ENCODE results near the gene EVX1. TPM values are rescaled to one million over a fixed set of nuclear protein-coding genes. Genes with fewer than 3 reads are reported as not detected.

The EVX1 gene
- total RNA-seq, 1 donor from 2014 or later: not detected

DNA sequence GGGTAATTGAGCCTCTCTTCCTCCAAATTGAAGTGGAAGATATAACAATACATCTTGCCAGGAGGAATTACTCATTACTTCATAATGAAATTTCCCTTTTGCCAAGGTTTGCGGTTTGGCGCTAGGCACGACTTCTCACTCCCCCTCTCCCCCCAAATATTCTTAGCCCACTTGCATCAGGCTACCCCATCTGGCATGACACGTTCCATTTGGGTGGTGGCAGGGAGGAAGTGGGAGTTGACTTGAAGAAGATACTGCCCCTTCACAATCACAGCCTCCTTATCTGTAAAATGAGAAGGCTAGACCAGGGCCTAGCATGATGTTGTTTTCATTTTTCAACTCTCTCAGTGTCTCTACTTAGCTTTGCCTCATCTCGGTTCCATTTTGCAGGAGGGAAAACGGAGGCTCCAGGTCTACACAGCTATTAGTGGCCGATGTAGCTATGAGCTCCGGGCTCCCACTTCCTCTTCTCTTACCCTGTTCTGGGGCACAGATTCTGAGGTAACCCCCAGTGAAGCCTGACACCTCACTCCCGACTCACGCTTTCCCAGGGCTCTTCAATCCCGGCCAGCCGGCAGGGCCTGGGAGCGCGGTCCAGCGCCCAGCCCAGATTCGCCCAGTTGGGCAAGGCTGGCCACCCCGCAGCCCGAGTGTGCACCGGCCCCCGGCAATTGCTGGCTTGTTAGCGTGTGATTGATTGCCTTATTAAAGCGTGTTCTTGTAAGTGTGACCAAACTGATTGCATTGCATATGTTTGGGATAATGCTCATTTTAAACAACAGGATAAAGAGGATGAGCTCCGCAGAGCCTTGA lies 6.5 kb downstream of the EVX1 start:
- Histone ChIP-seq H3F3A (ENCODE audit: low read depth) (peaks cover 13% of the 10 kb centered on the region), H3K27ac (no peak overlapping the region), H2AFZ (replicated peaks) (no peak overlapping the region), H3K9me3 (ENCODE audit: low read depth) (no peaks in the 10 kb centered on the region), H3K27me3 (peaks cover 100% of the 10 kb centered on the region), H3K4me1 (peaks cover 44% of the 10 kb centered on the region), H3K4me2 (peak overlapping the region; percentile 51), H4K20me1 (ENCODE audit: low read depth) (peaks cover 90% of the 10 kb centered on the region), H3K4me3 (peak overlapping the region; percentile 1), H3K79me2 (ENCODE audit: low read depth) (no peaks in the 10 kb centered on the region), H3K36me3 (no peaks in the 10 kb centered on the region), H3K9ac (no peak overlapping the region)
- no peak overlapping the region for H3K4me3 Mint-ChIP-seq
- TF ChIP-seq EZH2phosphoT487 (IDR thresholded peaks at IDR 0.05) (peak; percentile 71), EZH2 (IDR thresholded peaks at IDR 0.05) (peak; percentile 96)
- TF ChIP-seq, protein P1, sequence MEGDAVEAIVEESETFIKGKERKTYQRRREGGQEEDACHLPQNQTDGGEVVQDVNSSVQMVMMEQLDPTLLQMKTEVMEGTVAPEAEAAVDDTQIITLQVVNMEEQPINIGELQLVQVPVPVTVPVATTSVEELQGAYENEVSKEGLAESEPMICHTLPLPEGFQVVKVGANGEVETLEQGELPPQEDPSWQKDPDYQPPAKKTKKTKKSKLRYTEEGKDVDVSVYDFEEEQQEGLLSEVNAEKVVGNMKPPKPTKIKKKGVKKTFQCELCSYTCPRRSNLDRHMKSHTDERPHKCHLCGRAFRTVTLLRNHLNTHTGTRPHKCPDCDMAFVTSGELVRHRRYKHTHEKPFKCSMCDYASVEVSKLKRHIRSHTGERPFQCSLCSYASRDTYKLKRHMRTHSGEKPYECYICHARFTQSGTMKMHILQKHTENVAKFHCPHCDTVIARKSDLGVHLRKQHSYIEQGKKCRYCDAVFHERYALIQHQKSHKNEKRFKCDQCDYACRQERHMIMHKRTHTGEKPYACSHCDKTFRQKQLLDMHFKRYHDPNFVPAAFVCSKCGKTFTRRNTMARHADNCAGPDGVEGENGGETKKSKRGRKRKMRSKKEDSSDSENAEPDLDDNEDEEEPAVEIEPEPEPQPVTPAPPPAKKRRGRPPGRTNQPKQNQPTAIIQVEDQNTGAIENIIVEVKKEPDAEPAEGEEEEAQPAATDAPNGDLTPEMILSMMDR (IDR thresholded peaks at IDR 0.05): no peak
- peak; percentile 55 for DNase-seq (ENCODE audit: low spot score)
- peaks cover 1% of the 10 kb centered on the region for H3K36me3 Mint-ChIP-seq
- H3K27ac Mint-ChIP-seq: no peak overlapping the region
- peaks cover 24% of the 10 kb centered on the region for H3K4me1 Mint-ChIP-seq
- peaks cover 8% of the 10 kb centered on the region for H3K9me3 Mint-ChIP-seq
- peaks cover 89% of the 10 kb centered on the region for H3K27me3 Mint-ChIP-seq (ENCODE audit: insufficient read depth, low read depth)

DNA sequence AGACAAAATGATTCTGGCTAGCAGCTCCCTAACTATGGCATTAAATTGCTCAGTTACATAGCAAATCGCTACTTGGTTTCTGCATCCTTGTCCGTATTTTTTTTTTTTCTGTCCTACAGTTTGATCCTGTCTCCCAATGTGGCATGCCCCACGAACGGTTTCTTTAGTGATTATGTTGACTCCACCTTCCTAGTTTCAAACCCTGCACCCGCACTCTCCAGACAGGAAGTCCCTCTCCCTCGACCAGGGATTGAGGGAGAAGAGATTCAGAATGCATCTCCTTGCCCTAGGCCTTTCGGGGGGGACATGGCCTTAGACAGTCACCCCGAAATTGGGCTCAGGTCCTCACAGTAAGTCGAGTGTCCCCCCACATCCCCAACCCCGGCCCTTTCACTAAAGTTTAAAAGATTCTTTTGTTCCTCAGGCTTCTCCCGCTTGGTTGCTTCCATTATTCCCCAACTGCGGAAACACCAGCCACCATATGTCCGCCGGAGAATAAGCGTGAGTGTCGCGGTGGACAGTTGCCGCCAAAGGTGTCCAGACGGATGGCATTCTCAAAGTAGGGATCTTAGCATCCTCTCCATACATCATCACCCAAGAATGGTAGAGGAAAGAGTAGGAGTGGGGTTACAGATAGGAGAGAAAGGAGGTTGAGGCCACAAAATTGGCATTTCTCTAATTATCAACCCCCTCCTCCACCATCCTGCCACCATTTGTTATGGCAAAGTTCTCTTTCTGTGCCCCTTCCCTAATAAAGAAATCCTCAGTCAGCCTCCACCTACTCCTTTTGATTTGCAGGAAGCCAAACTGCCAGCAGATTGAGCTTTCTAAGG lies 7.3 kb downstream of the EVX1 start:
- Histone ChIP-seq H3K4me1 (peaks cover 44% of the 10 kb centered on the region), H3F3A (ENCODE audit: low read depth) (peaks cover 13% of the 10 kb centered on the region), H3K27ac (no peak overlapping the region), H3K36me3 (no peaks in the 10 kb centered on the region), H3K9ac (no peak overlapping the region), H2AFZ (replicated peaks) (no peak overlapping the region), H3K79me2 (ENCODE audit: low read depth) (no peaks in the 10 kb centered on the region), H3K4me2 (peak overlapping the region; percentile 51), H3K4me3 (peak overlapping the region; percentile 1), H4K20me1 (ENCODE audit: low read depth) (peaks cover 82% of the 10 kb centered on the region), H3K9me3 (ENCODE audit: low read depth) (no peaks in the 10 kb centered on the region), H3K27me3 (peaks cover 100% of the 10 kb centered on the region)
- Mint-ChIP-seq H3K4me1 (peaks cover 22% of the 10 kb centered on the region), H3K4me3 (peak overlapping the region; percentile 25), H3K27me3 (ENCODE audit: insufficient read depth, low read depth) (peaks cover 89% of the 10 kb centered on the region), H3K36me3 (no peaks in the 10 kb centered on the region), H3K9me3 (peaks cover 5% of the 10 kb centered on the region), H3K27ac (no peak overlapping the region)
- TF ChIP-seq, protein P1 (IDR thresholded peaks at IDR 0.05): no peak
- TF ChIP-seq EZH2 (IDR thresholded peaks at IDR 0.05) (peak; percentile 84), EZH2phosphoT487 (IDR thresholded peaks at IDR 0.05) (peak; percentile 15)
- DNase-seq (ENCODE audit: low spot score): peak; percentile 77

DNA sequence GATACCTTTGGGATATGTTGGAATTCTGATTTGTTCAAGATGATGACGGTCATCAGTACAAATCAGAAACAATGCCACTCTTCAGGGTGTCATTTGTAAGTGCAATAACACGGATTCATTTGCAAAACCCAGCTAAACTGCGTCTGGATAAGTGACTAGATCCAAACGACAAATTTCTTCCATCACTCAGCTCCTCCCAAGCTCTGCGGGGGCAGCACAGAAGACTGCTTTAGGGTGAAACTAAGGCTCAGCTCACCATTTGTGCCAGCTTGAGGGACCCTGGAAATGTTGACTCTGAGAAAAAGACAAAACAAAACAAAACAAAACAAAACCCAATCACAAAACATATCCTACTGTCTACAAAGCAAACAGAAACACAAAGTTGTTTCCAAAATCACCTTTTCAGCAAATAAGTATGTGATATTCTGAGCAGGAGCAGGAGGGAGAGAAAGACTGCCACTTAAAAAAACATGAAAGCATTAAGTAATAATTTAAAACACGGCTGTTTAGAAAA lies 8.0 kb downstream of the EVX1 start:
- no peaks in the 10 kb centered on the region for H3K36me3 Mint-ChIP-seq
- Histone ChIP-seq H3K4me2 (peak overlapping the region; percentile 51), H3K27ac (no peak overlapping the region), H3F3A (ENCODE audit: low read depth) (peaks cover 13% of the 10 kb centered on the region), H3K79me2 (ENCODE audit: low read depth) (no peaks in the 10 kb centered on the region), H3K36me3 (no peaks in the 10 kb centered on the region), H3K9me3 (ENCODE audit: low read depth) (no peaks in the 10 kb centered on the region), H2AFZ (replicated peaks) (no peak overlapping the region), H4K20me1 (ENCODE audit: low read depth) (peaks cover 75% of the 10 kb centered on the region), H3K4me3 (no peak overlapping the region), H3K27me3 (peaks cover 100% of the 10 kb centered on the region), H3K4me1 (peaks cover 39% of the 10 kb centered on the region), H3K9ac (no peak overlapping the region)
- no peak overlapping the region for H3K4me3 Mint-ChIP-seq
- peaks cover 5% of the 10 kb centered on the region for H3K9me3 Mint-ChIP-seq
- H3K27ac Mint-ChIP-seq: no peak overlapping the region
- peaks cover 90% of the 10 kb centered on the region for H3K27me3 Mint-ChIP-seq (ENCODE audit: insufficient read depth, low read depth)
- H3K4me1 Mint-ChIP-seq: peaks cover 22% of the 10 kb centered on the region
- TF ChIP-seq EZH2phosphoT487 (IDR thresholded peaks at IDR 0.05) (no peak), EZH2 (IDR thresholded peaks at IDR 0.05) (no peak)
- TF ChIP-seq, protein P1 (IDR thresholded peaks at IDR 0.05): no peak
- peak; percentile 31 for DNase-seq (ENCODE audit: low spot score)

Measured in neural progenitor cell (in vitro differentiated cells).